ENCODE results near the gene MAZ. TPM values are rescaled to one million over a fixed set of nuclear protein-coding genes. Genes with fewer than 3 reads are reported as not detected.
A peak's percentile ranks its signal among the peaks of the same experiment; 100 is the strongest.
"Not testable (repeated sequence)": the region's sequence is repeated elsewhere in the genome, so short reads cannot be mapped to it uniquely, and the experiment has no call there.

Gene MAZ
- total RNA-seq, 2 donors from 2014 or later, result 84.8 to 96.7 TPM

DNA sequence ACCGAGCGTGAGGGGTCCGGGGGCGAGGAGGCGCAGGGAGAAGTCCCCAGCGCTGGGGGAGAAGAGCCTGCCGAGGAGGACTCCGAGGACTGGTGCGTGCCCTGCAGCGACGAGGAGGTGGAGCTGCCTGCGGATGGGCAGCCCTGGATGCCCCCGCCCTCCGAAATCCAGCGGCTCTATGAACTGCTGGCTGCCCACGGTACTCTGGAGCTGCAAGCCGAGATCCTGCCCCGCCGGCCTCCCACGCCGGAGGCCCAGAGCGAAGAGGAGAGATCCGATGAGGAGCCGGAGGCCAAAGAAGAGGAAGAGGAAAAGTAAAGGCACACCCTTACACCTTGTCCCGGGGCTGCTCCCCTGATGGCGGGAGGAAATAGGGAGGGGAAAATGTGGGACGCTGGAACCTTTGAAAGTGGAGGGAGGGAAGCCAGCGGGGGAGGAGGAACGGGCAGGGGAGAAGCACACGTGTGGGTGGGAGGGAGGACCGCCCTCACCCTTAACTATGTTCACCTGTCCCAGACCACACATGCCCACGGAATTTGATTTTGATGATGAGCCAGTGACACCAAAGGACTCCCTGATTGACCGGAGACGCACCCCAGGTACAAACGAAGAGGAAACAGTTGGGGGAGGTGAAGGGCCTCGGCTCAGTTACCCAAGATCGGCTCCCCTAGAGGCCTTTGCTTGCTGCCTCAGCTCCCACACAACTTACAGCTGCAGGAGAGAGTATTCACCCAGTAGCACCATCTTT is 10.5 kb downstream of the MAZ start:
- peak; percentile 55 to 59 for ATAC-seq
- intact Hi-C loops (cut with DNase I), result no loop called here
- DNase-seq, result peak; percentile 79

DNA sequence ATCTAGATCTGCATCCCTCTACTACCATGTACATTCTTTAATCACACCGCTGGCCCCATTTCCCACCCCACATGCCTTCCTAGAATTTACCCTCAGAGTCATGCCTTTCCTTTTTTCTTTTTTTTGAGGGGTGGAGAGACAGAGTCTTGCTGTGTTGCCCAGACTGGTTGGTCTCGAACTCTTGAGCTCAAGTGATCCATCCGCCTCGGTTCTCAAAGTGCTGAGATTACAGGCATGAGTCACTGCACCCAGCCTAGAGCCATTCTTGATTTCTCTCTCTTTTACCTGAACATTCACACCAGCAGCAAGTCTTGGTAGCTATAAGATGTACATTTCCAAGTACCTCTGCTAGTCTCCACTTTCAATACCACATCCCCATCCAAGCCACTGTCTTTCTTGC is 11.8 kb downstream of the MAZ start:
- DNase-seq (no peak), ATAC-seq (no peak)
- intact Hi-C loops (cut with DNase I), result no loop called here

DNA sequence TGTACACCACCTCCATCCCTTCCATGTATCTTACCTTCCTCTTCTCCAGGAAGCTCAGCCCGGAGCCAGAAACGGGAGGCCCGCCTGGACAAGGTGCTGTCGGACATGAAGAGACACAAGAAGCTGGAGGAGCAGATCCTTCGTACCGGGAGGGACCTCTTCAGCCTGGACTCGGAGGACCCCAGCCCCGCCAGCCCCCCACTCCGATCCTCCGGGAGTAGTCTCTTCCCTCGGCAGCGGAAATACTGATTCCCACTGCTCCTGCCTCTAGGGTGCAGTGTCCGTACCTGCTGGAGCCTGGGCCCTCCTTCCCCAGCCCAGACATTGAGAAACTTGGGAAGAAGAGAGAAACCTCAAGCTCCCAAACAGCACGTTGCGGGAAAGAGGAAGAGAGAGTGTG is 13.2 kb downstream of the MAZ start:
- ATAC-seq (no peak), DNase-seq (no peak)
- intact Hi-C loops (cut with DNase I), result no loop called here

DNA sequence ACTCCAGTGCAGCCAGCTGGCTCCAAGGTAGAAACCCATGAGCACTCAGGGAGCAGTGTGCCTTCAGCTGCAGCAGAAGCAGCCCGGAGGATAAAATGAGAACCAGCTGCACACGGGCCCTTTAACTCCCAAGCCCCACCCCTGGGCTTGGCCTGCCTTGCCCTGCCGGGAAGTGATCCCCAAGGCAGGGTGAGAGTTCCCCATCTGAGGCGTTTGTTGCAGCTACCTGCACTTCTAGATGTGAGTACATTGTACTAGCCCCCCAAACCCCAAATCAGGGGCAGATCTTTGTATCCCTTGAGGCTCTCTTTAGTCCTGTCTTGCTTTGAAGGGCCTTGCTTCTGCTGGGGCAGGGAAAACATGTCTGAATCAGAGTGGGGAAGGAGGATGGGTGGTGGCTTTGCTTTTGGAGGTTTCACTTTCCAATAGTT is 14.0 kb downstream of the MAZ start, which contains the start of gene MVP:
TSS of gene MVP (plus strand) at position 192 of the 431 bp plus-strand sequence. CDS start 10,088 bp downstream, outside the sequence.
- DNase-seq (peak; percentile 82), ATAC-seq (peak in 1 of 2 donors; percentile 33)
- intact Hi-C loops (cut with DNase I), result no loop called here

DNA sequence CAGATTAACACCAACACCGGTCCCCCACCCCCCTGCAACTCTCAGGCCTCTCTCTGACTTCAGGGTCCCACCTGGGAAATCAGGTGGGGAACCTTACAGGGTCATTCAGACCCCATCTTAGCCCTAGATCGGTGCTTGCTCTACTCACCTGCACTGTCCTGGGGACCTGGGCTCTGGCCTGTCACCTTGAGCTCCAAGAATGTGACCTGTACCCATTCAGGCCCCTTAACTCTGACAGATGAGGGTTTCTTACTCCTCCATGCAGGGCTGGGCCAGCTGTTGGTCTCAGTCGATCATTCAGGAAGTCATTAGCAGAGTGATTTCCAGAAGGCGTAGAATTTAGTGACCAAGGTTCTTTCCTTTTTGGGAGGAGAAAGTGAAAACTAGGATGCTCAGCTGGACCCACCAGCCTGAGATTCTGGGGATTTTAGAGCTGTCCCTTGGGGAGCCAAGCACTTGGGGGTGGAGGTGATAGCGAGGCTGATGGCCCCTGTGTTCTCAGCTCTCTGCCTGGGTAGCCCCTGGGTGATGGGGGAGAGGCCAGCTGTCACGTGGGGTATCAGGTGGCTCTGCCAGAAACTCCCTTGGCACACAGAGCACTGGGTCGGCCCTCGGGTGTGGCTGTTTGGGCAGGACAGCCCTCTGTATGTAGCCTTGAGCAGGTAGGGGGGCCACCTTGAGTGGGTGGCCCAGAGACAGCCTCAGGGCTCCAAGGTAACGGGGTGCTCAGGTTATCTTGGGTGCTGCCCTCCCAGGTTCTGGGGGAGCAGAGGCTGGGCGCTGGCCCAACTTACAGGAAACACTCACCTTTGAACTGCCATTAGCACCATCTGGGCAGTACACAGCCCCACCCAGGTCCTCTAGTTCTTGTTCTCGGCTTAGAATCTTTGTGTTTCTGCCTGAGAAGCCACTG is 14.7 kb downstream of the MAZ start:
- ATAC-seq, result peak in 1 of 2 donors; percentile 29
- DNase-seq, result peak; percentile 68
- intact Hi-C loops (cut with DNase I), result no loop called here

DNA sequence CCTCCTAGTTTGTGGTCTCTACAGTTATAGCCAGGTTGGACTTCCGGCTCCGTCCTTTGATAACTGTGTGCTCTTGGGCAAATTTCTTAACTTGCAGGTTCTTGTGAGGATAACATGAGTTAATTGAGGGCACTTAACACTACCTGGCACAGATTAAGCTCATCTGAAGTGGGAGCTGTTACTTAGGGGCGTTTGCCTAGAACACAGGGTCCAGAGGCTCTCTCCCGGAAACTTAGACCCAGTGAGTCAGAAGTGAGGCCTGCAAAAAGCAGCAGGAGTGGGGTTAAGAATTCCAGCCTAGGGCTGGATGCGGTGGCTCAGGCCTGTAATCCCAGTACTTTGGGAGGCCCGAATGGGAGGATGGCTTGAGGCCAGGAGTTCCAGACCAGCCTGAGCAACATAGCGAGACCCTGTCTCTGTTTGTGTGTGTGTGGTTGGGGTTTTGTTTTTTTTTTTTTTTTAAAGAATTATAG is 15.3 kb downstream of the MAZ start:
- intact Hi-C loops (cut with DNase I), result no loop called here
- ATAC-seq, result peak in 1 of 2 donors; percentile 30
- no peak for DNase-seq

DNA sequence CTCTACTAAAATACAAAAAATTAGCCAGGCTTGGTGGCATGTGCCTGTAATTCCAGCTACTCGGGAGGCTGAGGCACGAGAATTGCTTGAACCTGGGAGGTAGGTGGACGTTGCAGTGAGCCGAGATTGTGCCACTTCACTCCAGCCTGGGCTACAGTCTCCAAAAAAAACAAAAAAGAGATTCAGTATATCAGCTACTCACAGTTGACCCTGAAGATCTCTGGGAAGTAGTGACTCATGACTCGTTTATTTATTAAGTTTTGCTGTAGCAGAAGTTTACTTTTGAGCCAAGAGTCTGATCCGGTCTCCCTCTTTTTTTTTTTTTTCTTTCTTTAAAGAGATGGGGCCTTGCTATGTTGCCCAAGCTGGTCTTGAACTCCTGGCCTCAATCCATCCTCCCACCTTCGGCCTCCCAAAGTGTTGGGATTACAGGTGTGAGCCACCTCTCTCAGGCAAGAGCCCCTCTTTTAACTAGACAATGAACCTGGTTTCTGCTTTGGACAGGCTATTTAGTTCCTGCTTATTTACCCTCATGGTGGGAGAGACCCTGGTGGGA is 18.3 kb downstream of the MAZ start:
- intact Hi-C loops (cut with DNase I), result no loop called here
- no peak for DNase-seq
- ATAC-seq, result peak in 1 of 2 donors; percentile 54

DNA sequence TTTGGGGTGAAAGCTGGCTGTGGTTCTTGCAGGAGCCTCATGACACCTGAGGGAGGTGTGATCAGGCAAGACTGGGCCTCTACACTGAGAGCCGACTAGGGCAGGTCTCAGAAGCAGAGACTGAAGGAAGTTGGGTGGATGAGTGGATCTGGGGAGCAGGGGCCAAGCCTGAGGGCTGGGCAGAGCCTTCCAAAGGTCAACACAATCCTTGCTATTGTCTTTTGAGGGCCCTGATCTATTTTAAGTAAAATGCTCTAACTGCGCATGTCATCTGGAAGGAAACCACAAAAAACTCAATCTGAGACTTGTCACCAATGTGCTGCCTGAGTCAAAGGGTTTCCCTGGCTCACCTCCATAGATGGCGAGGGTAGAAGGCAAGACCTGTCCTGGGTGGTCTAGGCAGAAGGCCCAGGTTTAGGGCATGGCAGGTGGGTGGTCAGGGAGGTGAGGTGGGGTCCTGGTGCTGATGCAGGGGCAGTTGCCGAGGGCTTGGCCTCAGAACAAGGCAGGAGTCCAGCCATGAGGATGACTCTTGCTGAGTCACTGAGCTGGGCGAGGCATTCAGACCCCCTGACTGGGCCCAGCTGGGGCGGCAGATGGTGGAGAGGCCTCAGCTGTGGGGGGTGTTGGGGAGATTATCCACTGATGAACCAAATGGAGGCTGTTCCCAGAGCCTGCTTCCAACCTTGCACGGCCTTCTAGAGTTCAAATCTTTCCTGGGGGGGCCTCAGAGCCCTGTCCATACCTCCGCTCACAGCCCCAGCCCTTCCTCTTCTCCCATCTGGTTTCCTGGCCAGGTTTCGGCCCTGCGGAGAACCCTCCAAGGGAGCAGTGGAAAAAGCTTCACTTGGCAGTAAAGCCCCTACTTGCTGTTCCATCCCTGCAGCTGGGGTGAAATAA is 19.1 kb downstream of the MAZ start:
- peak; percentile 17 to 76 for ATAC-seq
- intact Hi-C loops (cut with DNase I), result no loop called here
- peak; percentile 67 for DNase-seq

DNA sequence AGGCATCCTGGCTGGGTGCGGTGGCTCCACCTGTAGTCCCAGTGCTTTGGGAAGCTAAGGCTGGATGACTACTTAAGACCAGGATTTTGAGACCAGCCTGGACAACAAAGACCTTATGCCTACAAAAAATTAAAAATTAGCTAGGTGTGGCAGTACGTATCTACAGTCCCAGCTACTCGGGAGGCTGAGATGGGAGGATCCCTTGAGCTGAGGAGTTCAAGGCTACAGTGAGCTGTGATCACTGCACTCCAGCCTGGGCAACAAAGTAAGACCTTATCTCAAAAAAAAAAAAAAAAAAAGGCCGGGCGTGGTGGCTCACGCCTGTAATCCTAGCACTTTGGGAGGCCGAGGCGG is 20.0 kb downstream of the MAZ start:
- no peak for ATAC-seq
- DNase-seq, result no peak

DNA sequence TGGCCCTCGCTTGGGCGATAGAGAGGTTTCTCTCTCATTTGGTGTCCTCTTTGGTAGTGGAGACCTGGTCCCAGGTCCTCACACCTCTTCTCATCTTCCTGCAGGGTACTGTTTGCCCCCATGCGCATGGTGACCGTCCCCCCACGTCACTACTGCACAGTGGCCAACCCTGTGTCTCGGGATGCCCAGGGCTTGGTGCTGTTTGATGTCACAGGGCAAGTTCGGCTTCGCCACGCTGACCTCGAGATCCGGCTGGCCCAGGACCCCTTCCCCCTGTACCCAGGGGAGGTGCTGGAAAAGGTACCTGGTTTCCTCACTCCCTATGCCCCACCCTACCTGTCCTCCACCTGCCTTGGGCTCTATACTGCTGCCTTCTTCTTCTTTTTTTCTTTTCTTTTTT is 24.4 kb downstream of the MAZ start:
- ATAC-seq (no peak), DNase-seq (no peak)
- intact Hi-C loops (cut with DNase I), result no loop called here

More for the DNA sequence above, 20.0 kb downstream of the MAZ start:
- intact Hi-C loops (cut with DNase I), result no loop called here

DNA sequence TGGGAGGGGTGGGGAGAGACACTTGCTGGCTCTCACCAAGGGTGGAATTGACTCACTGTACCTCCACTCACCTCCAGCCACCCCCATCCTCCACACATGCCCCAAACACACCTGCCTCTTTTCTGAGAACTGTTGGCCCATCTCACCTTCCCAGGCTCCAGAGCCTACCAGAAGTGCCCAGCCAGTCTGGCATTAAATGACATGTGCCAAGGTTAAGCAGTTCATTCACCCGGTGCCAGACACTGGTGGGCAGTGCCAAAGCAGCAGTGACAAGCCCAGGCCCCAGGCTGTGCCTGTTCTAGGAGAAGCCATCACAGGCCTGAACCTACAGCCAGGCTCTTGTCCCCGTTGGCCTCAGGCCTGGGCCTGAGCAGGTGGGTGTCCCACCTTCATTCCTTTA is 25.2 kb downstream of the MAZ start:
- ATAC-seq (peak in 1 of 2 donors; percentile 19), DNase-seq (no peak)
- intact Hi-C loops (cut with DNase I), result no loop called here

DNA sequence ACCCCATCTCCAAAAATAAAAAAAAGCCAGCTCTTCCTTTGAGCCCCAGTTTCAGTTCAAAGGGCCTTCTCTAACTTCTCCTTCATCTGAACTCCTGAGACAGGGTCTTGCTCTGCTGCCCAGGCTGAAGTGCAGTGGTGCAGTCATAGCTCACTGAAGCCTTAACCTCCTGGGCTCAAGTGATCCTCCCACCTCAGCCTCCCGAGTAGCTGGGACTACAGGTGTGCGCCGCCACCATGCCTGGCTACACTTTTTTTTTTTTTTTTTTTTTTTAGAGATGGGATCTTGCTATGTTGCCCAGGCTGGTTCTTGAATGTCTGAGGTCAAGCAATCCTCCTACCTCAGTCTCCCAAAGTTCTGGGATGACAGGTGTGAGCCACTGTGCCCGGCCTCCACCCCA is 26.9 kb downstream of the MAZ start:
- DNase-seq; intact Hi-C loops (cut with DNase I); ATAC-seq: not testable (repeated sequence)

DNA sequence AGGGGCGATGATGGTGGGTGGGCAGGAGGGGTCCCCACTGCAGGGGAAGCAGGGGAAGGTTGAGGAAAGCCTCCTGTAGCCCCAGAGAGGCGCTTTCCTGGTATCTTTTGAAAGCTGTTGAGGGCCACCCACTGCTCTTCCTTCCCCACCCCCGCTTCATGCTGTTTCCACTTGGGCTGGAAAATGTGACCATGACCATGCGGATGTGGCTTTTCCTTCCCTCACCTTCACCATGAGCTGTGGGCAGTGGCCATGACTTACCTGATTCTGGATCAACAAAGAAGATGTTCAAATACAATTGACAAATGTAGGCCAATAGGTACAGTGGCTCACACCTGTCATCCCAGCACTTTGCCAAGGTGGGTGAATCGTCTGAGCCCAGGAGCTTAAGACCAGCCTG is 27.8 kb downstream of the MAZ start:
- ATAC-seq, result no peak
- DNase-seq, result no peak
- intact Hi-C loops (cut with DNase I), result no loop called here

DNA sequence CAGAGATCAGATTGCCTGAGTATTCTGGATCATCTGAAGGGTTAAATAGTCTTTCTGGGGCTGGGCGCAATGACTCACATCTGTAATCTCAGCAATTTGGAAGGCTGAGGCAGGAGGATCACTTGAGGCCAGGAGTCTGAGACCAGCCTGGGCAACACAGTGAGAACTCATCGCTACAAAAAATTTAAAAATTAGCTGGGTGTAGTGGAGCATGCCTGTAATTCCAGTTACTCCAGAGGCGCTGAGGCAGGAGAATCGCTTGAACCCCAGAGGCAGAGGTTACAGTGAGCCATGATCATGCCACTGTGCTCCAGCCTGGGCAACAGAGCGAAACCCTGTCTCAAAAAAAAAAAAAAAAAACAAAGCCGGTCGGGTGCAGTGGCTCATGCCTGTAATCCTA is 29.6 kb downstream of the MAZ start:
- intact Hi-C loops (cut with DNase I), result no loop called here
- DNase-seq (no peak), ATAC-seq (no peak)

DNA sequence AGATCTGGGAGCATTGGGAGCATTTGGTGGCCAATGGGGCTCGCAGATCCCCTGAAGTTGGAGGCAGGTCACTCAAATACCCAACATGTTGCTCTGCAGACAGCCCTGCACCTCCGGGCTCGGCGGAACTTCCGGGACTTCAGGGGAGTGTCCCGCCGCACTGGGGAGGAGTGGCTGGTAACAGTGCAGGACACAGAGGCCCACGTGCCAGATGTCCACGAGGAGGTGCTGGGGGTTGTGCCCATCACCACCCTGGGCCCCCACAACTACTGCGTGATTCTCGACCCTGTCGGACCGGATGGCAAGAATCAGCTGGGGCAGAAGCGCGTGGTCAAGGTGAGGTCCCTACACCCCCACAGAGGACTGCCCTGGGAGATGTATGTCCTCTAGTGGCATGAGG is 30.3 kb downstream of the MAZ start:
- intact Hi-C loops (cut with DNase I), result no loop called here
- DNase-seq (no peak), ATAC-seq (no peak)

DNA sequence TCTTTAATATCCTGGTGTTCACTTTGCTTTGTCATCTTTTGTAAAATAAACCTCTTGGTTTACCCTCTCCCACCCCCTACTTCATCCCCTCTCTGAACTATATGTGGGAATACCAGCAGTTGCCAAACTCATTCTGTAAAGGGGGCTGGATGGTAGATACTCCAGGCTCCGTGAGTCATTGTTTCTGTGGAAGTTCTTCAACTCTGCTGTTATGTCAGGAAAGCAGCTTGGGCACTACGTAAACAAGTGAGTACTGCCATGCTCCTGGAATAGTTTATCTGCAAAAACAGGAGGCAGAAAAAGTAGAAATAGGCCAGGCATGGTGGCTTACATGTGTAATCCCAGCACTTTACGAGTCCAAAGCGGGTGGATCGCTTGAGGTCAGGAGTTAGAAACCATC is 31.5 kb downstream of the MAZ start:
- no peak for DNase-seq
- intact Hi-C loops (cut with DNase I), result no loop called here

DNA sequence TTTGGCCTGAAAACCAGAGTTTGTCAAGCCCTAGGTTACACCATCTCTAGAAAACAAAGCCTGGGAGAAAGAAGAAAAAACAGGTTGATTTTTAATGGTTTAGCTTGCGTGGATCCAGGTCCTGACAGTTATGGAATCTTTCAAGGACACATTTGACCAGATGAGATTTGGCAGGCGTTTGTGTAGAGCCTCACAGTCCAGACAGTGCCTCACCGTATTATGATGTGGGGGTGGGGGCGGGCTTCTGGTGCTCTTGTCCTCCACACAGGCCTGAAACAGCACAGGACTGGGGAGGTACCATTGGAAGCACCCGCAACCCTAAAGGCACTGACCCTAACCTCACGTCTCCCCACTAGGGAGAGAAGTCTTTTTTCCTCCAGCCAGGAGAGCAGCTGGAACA is 33.5 kb downstream of the MAZ start:
- peak; percentile 42 to 80 for ATAC-seq
- no peak for DNase-seq
- intact Hi-C loops (cut with DNase I), result loop anchor here in 1 of 2 donors (10.0 kb wide), 1 partner anchor 135 kb away; no protein-coding TSS in a partner anchor

More for the DNA sequence above, 31.5 kb downstream of the MAZ start:
- ATAC-seq, result no peak

DNA sequence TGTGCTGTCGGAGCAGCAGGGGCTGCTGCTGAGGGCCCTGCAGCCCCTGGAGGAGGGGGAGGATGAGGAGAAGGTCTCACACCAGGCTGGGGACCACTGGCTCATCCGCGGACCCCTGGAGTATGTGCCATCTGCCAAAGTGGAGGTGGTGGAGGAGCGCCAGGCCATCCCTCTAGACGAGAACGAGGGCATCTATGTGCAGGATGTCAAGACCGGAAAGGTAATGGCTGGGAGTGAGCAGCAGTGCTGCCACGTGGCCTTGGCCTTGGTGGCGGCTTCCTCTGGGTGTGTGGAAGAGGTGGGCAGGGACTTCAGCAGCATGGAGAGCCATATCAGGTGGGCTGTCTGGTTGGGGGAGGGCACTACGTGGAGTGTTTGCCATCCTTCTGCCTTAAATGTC is 33.9 kb downstream of the MAZ start:
- intact Hi-C loops (cut with DNase I), result loop anchor here in 1 of 2 donors (10.0 kb wide), 1 partner anchor 135 kb away; no protein-coding TSS in a partner anchor
- peak in 1 of 2 donors; percentile 6 for ATAC-seq
- no peak for DNase-seq

DNA sequence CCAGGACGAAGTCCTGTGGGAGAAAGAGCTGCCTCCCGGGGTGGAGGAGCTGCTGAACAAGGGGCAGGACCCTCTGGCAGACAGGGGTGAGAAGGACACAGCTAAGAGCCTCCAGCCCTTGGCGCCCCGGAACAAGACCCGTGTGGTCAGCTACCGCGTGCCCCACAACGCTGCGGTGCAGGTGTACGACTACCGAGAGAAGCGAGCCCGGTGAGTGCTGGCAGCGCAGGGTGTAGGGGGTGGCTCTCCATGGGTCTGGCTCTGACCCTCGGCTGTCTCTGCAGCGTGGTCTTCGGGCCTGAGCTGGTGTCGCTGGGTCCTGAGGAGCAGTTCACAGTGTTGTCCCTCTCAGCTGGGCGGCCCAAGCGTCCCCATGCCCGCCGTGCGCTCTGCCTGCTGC is 35.3 kb downstream of the MAZ start:
- intact Hi-C loops (cut with DNase I), result loop anchor here in 1 of 2 donors (10.0 kb wide), 1 partner anchor 137 kb away; no protein-coding TSS in a partner anchor
- ATAC-seq (no peak), DNase-seq (no peak)

All from left cardiac atrium (tissue), 4 donors.